Colon (tissue), 2 donors: ENCODE data around the gene SECTM1.

Experiments used
- FAIRE-seq: peaks from 2 replicates; lab custom pipeline; 2012; peaks lifted over from hg19 to GRCh38; lab: Jason Lieb, UNC
- donor health status: control.
- donor health status: control.

SECTM1 gene

DNA sequence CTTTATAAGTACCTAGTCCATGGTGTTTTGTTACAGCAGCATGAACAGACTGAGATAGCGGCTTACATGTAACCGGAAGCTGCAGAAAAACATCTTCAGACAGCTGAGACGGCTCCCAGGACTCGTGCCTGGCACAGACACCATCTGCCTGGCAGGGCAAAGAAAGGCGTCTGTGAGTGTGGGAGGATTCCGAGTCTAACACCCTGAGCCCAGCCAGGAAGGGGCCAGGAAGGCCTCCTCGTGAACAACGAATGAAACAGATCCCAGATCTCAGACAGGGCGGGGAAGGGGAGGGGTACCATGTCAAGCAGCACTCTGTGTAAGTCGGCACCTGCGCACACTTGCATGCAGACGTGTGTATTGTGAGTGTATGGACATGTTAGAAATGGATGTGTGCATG is 55.7 kb downstream of the SECTM1 start:
- FAIRE-seq: no peak

- FAIRE-seq: no peak
These were observed 56.6 kb downstream of the SECTM1 start for GRCh38 chr17:82276938-82277337.

DNA sequence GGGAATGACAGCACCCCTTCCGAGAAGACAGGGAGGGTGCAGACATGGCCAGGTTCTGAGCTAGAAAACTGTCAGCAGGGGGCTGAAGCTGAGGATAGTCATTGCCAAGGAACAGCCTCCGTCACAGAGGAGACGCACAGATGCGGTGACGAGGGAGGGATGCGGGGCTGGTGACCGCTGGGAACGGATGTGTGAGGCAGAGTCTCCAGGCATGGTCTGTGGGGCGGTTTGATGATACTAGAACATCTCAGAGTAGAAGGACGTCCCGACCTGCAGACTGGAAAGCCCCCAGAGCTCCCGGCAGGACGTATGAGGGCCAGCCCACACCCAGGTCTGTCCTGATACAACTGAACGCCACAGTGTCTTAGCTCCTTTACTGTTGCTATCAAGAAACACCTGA is 58.2 kb downstream of the SECTM1 start:
- no peak for FAIRE-seq

GRCh38 chr17:82274134-82275020 is 59.2 kb downstream of the SECTM1 start:
- no peak for FAIRE-seq

GRCh38 chr17:82273327-82274133 is 60.0 kb downstream of the SECTM1 start, which contains the start of gene CSNK1D:
Gene CSNK1D (minus strand): TSS chr17:82273700. CDS start chr17:82273381, 319 bp downstream.
- no peak for FAIRE-seq

GRCh38 chr17:82272495-82273326 is 60.9 kb downstream of the SECTM1 start:
- no peak for FAIRE-seq

DNA sequence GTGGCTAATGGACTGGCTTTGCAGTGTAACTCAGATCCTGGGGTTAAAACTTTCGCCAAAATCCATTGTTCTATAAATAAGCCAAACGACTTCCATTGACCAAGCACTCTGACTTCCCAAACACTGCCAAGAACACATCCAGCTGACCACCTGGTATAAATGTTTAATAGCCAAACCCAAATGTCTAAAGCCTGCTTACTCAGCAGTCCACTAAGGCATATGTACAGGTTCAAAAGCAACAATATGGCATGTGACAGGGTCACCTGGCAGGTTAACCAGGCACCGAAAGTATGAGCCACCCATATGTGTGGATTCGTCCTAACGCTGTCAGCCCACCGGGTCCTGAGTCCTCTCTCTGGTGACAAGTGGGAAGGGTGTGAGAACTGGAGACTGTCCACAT is 62.2 kb downstream of the SECTM1 start:
- FAIRE-seq: no peak
